Loucy (cell line): Measurements from ENCODE around the gene DLG2.

Experiments
- H2AFZ ChIP-seq: fragments of 200-600 bp; sonication (generic); 2 replicates; pipeline ENCODE4 v1.6.0; 2016; ENCODE audit warnings: antibody characterized with exemption, mild to moderate bottlenecking, low read length, moderate library complexity
- H3F3A ChIP-seq: fragments of 200-600 bp; 2 replicates; pipeline ENCODE4 v1.6.0; 2016; ENCODE audit warnings: antibody characterized with exemption, low read depth, mild to moderate bottlenecking
- H3K27me3 ChIP-seq: fragments of 200-600 bp; sonication (generic); 2 replicates; pipeline ENCODE4 v1.6.1; 2014; ENCODE audit warnings: low read length, mild to moderate bottlenecking; ENCODE audit not compliant: insufficient read depth, poor library complexity, severe bottlenecking
- H3K36me3 ChIP-seq: fragments of 200-600 bp; sonication (generic); 2 replicates; pipeline ENCODE4 v1.6.1; 2016; ENCODE audit warnings: low read length; ENCODE audit not compliant: insufficient read depth
- H3K4me1 ChIP-seq: fragments of 200-600 bp; sonication (generic); 2 replicates; pipeline ENCODE4 v1.5.1; 2014; ENCODE audit warnings: low read length, mild to moderate bottlenecking; ENCODE audit not compliant: insufficient read depth, poor library complexity, severe bottlenecking
- H3K4me2 ChIP-seq: fragments of 200-600 bp; sonication (generic); 2 replicates; pipeline ENCODE4 v1.6.0; 2014; ENCODE audit warnings: antibody characterized with exemption, low read length, low read depth, mild to moderate bottlenecking; ENCODE audit not compliant: poor library complexity, severe bottlenecking
- H3K4me3 ChIP-seq: fragments of 200-600 bp; sonication (generic); 2 replicates; pipeline ENCODE4 v1.5.1; 2014; ENCODE audit warnings: low read length, mild to moderate bottlenecking, mixed read lengths; ENCODE audit not compliant: poor library complexity, severe bottlenecking
- H3K79me2 ChIP-seq: fragments of 200-600 bp; sonication (generic); 2 replicates; pipeline ENCODE4 v1.6.1; 2014; ENCODE audit warnings: low read length; ENCODE audit not compliant: insufficient read depth
- H3K9ac ChIP-seq: fragments of 200-600 bp; sonication (generic); 2 replicates; pipeline ENCODE4 v1.6.0; 2014; ENCODE audit warnings: mild to moderate bottlenecking, low read depth, low read length, moderate library complexity; ENCODE audit not compliant: poor library complexity, severe bottlenecking
- H3K9me2 ChIP-seq: fragments of 200-600 bp; sonication (generic); replicated peaks from 2 replicates; pipeline ENCODE4 v1.6.1; 2016; ENCODE audit warnings: low read depth, low read length, mixed read lengths
- H3K9me3 ChIP-seq: fragments of 200-600 bp; sonication (generic); 2 replicates; pipeline ENCODE4 v1.6.1; 2014; ENCODE audit warnings: mild to moderate bottlenecking, antibody characterized with exemption, low read length, low read depth; ENCODE audit not compliant: insufficient read depth
- H4K20me1 ChIP-seq: fragments of 200-600 bp; sonication (generic); 2 replicates; pipeline ENCODE4 v1.6.0; 2014; ENCODE audit warnings: antibody characterized with exemption, low read length, mild to moderate bottlenecking; ENCODE audit not compliant: insufficient read depth, poor library complexity, severe bottlenecking
- EZH2phosphoT487 ChIP-seq: fragments of 200-600 bp; IDR thresholded peaks from 2 replicates; pipeline ENCODE4 v1.6.1; 2018; ENCODE audit warnings: antibody characterized with exemption, mild to moderate bottlenecking, moderate library complexity, borderline replicate concordance
- TF ChIP-seq, protein P1 (sequence below): fragments of 200-600 bp; sonication (generic); conservative IDR thresholded peaks from 2 replicates; pipeline ENCODE4 v1.5.1; 2014; ENCODE audit warnings: mild to moderate bottlenecking, antibody characterized with exemption, low read length

DLG2 gene

GRCh38 chr11:84681456-84681855 lies 945.7 kb downstream of the DLG2 start:
- TF ChIP-seq, protein P1, sequence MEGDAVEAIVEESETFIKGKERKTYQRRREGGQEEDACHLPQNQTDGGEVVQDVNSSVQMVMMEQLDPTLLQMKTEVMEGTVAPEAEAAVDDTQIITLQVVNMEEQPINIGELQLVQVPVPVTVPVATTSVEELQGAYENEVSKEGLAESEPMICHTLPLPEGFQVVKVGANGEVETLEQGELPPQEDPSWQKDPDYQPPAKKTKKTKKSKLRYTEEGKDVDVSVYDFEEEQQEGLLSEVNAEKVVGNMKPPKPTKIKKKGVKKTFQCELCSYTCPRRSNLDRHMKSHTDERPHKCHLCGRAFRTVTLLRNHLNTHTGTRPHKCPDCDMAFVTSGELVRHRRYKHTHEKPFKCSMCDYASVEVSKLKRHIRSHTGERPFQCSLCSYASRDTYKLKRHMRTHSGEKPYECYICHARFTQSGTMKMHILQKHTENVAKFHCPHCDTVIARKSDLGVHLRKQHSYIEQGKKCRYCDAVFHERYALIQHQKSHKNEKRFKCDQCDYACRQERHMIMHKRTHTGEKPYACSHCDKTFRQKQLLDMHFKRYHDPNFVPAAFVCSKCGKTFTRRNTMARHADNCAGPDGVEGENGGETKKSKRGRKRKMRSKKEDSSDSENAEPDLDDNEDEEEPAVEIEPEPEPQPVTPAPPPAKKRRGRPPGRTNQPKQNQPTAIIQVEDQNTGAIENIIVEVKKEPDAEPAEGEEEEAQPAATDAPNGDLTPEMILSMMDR: no peak
- TF ChIP-seq EZH2phosphoT487: no peak

DNA sequence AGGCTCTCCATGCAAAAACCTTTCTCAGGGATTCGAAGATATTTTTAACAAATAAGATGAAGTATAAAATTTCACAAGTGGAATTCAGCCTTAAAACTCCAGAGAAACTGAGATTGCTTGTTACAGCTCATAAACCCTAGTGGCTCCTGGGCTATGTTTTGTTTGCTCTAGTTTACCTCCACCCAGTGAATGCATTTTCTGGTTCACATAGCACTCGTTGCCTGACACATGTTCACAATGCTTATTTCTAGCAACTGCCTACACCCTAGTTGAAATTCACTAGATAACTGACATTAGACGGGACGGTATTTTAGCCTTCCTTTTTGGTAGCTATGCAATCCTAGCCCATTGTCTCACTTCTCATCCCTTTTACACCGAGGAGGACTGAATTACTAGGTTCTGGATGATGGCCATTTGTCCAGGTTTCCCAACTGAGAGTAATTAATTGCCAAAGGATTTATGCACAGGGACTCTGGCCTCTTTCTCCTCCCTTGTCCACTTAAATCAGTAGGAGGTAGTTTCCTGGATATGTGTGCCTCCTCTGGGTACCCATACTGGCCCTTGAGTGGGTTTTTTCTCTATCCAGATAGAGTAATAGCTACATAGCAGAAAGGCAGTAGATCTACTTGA lies 951.6 kb downstream of the DLG2 start:
- no peaks in the 10 kb centered on the region for H3K9me3 ChIP-seq
- H3K9me2 ChIP-seq: no peaks in the 10 kb centered on the region
- no peaks in the 10 kb centered on the region for H3K27me3 ChIP-seq
- no peaks in the 10 kb centered on the region for H3F3A ChIP-seq
- no peak overlapping the region for H3K4me3 ChIP-seq
- H3K4me2 ChIP-seq: no peak overlapping the region
- no peaks in the 10 kb centered on the region for H3K4me1 ChIP-seq
- TF ChIP-seq EZH2phosphoT487: no peak
- TF ChIP-seq, protein P1: no peak
- H3K9ac ChIP-seq: no peak overlapping the region
- no peak overlapping the region for H2AFZ ChIP-seq
- no peaks in the 10 kb centered on the region for H4K20me1 ChIP-seq
- no peaks in the 10 kb centered on the region for H3K36me3 ChIP-seq
- H3K79me2 ChIP-seq: no peaks in the 10 kb centered on the region

More at GRCh38 chr11:84681456-84681855, 945.7 kb downstream of the DLG2 start:
- no peaks in the 10 kb centered on the region for H3K9me3 ChIP-seq
- no peaks in the 10 kb centered on the region for H3K79me2 ChIP-seq
- no peaks in the 10 kb centered on the region for H3K4me1 ChIP-seq
- H3K4me2 ChIP-seq: no peak overlapping the region
- no peak overlapping the region for H2AFZ ChIP-seq
- H3K36me3 ChIP-seq: no peaks in the 10 kb centered on the region
- no peak overlapping the region for H3K9ac ChIP-seq
- no peaks in the 10 kb centered on the region for H4K20me1 ChIP-seq
- no peak overlapping the region for H3K4me3 ChIP-seq
- no peaks in the 10 kb centered on the region for H3K9me2 ChIP-seq
- H3F3A ChIP-seq: no peaks in the 10 kb centered on the region
- H3K27me3 ChIP-seq: no peaks in the 10 kb centered on the region

- Histone ChIP-seq H3K4me2 (no peak overlapping the region), H3K4me1 (no peaks in the 10 kb centered on the region), H3K36me3 (no peaks in the 10 kb centered on the region)
These were observed 953.4 kb downstream of the DLG2 start for GRCh38 chr11:84673753-84674152.

More at GRCh38 chr11:84673753-84674152, 953.4 kb downstream of the DLG2 start:
- H3K9me3 ChIP-seq: no peaks in the 10 kb centered on the region
- H3K4me3 ChIP-seq: no peak overlapping the region
- TF ChIP-seq, protein P1: no peak
- no peak for TF ChIP-seq EZH2phosphoT487
- H3K79me2 ChIP-seq: no peaks in the 10 kb centered on the region
- no peaks in the 10 kb centered on the region for H4K20me1 ChIP-seq
- no peak overlapping the region for H2AFZ ChIP-seq
- no peaks in the 10 kb centered on the region for H3K9me2 ChIP-seq
- no peaks in the 10 kb centered on the region for H3F3A ChIP-seq
- H3K9ac ChIP-seq: no peak overlapping the region
- H3K27me3 ChIP-seq: no peaks in the 10 kb centered on the region
